HK-2 (cell line): ENCODE measurements around the gene TEX10.
"Not testable (repeated sequence)": the region's sequence is repeated elsewhere in the genome, so short reads cannot be mapped to it uniquely, and the experiment has no call there.

Experiments
- DNase-seq: peaks from one replicate; pipeline ENCODE4 v3.0.0-alpha.2; 2018; ENCODE audit not compliant: unreplicated experiment

Gene TEX10

DNA sequence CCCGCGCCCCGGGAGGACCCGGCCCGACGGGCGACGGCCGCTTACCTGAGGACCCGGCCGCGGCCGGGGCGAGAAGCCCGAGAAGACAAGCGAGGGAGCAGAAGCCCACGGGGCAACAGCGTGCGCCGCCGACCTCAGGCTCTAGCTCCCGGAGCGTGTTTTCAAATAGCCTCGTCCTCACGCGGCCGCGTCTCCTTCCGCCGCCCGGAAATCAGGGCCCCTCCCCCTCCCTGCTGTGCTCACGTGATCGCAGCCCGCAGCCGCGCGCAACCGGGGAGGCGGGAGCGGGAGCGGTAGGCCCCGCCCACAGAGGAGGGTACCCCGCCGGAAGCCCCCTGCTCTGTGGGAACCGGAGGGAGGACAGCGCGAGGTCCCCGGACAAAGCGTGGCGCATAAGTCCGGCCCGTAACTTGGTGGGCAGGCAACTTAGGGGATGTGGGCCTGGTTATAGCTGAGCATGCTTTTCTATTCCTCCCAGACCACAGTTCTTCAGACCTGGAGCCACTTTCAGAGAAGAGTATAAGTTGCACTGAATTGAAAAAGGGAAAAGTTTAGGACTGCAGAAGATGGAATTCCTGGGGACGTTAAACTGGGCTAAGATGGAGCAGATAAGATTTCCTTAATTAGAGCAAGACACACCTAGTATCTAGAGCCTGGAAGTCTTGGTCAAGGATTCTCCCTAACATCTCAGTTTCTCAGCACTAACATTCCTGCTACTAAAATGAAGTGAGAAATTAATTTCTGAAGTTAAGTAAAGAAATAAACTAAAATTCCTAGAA lies at the start of gene TEX10:
TSS of gene TEX10 (minus strand) at position 216 of the 779 bp plus-strand sequence. CDS start 3,579 bp downstream, outside the sequence.
- DNase-seq = peak; percentile 88

DNA sequence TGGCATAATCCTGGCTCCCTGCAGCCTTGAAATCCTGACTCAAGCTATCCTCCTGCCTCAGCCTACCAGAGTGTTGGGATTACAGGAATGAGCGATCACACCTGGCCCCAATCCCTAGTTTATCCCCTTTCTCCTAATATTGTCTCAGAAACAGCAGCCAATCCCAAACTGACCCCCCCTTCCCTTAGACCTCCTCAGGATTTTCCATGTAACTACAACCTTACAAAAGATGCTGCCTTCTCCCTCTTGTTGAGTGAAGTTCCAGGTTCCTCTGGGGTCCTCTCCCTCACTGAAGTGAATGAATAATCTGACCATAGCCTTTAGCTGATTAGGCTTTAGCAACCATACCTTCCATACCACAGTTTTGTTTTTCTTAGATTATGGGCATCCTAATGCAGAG lies 48.3 kb upstream of the TEX10 start:
- no peak for DNase-seq

DNA sequence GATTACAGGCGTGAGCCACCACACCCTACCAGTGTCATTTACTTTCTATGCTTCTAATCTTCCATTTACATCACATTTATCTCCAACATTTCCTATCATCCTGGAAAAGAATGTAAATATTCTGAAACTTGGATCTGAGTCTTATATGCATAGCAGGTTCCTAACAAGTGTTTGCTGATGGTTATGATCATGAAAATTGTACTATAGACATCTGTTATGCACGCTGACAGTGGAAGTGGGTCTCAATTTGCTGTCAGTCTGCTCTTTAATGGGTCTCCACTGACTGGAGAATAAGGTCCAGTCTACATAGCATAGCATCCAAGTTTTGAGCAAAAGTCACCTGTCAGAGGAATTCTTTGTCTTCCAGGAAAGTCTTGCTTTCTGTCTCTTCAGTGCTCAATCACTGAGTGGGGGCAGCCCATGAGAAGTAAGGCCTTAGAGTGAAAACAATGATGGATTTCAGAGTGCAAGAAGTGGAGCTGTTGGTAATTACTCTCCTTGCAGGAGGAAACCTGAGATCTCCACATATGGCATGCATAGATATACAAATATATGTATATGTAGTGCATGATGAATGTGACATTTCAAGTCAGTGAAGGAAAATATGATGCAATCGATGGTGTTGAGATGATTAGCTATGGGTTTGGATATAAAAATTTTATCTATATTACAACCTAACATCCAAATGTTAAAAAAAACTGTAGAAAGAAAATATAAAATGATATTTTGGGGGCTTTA lies 45.0 kb upstream of the TEX10 start:
- no peak for DNase-seq

DNA sequence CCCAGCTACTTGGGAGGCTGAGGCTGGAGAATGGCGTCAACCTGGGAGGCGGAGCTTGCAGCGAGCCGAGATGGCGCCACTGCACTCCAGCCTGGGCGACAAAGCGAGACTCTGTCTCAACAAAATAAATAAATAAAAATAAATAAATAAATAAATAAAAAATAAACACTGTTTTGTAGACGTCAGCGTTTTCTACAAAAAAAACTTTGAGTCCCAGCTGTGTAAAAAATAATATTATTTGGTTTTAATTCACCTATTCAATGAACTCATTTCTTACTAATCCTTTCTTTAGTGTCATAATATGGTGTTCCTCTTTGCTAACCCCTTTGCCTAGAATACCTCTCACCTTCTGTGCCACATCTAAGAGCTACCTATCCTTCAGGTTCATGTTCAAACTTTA lies 44.0 kb upstream of the TEX10 start:
- no peak for DNase-seq

DNA sequence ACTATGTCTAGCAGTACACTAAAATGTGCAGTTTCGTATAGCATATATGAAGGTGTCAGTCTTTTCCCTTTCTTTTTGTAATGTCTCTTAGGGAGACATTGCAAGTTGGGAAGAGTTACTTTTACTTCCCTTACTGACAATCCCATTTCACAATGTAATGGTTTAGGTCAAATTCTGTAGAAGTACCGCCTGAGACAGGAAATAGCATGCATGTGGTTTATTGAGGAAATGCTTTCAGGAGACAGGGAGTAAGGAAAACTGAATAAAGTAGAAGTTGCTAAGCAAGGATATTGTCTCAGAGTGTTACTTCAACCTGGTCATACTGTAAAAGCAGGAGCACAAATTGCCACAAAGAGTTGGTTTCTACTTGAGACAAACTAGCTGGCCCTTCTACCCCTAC lies 42.1 kb upstream of the TEX10 start:
- no peak for DNase-seq

DNA sequence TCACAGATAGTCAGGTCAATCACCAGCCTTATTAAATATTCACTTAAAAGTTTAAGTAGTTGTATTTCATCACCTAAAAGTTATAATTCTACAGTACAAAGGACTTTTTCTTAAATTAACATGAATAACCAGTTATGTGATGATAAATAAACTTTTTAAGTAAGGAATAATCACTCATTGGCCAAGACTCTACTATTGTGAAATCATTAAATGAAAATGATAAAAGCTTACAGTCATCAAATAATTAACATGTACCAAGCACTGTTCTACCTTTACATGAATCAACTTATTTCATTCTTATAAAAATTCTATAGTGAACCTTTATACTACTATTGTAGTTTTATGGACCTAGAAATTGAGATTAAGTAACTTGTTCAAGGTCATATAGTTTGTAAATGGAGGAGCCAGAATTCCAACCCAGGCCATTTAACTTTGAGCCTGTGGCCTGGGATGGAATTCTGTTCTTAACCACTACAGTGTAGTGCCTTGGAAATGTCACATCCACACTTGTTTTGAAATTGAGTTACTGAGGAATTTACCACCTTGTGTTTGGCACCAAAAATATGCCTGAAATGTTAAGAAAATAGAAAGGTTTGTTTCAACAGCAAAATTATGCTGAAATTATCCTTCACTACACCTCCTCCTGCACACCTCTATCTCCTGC lies 41.4 kb upstream of the TEX10 start:
- no peak for DNase-seq

DNA sequence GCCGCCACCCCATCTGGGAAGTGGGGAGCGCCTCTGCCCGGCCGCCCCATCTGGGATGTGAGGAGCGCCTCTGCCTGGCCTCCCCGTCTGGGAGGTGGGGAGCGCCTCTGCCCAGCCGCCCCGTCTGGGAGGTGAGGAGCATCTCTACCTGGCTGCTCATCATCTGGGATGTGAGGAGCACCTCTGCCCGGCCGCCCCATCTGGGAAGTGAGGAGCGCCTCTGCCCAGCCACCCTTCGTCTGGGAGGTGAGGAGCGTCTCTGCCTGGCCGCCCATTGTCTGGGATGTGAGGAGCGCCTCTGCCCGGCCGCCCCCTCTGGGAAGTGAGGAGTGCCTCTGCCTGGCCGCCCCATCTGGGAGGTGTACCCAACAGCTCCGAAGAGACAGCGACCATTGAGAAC lies 40.2 kb upstream of the TEX10 start:
- not testable (repeated sequence) for DNase-seq

DNA sequence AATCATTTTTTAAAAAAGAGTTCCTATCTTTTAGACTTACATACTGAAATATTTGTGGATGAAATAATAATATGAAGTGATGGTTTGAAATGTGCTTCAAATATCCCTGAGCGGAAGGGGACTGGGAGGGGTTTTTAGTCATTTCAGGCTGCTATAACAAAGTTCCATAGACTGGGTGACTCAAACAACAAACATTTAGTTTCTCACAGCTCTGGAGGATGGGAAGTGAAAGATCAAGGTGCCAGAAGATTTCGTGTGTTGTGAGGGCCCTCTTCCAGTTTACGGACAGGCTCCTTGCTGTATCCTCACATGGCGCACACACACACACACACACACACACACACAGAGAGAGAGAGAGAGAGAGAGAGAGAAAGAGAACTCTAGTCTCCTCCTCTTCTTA lies 27.1 kb upstream of the TEX10 start:
- DNase-seq = peak; percentile 11

DNA sequence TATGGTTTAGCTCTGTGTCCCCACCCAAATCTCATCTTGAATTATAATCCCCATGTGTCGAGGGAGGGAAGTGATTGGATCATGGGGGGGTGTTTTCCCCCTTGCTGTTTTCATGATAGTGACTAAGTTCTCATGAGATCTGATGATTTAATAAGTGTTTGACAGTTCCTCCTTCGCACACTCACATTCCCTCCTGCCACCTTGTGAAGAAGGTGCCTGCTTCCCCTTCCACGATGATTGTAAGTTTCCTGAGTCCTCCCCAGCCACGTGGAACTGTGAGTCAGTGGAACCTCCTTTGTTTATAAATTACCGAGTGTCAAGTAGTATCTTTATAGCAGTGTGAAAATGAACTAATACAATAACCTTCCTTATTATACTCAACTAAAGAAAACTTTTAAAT lies 24.3 kb upstream of the TEX10 start:
- no peak for DNase-seq

DNA sequence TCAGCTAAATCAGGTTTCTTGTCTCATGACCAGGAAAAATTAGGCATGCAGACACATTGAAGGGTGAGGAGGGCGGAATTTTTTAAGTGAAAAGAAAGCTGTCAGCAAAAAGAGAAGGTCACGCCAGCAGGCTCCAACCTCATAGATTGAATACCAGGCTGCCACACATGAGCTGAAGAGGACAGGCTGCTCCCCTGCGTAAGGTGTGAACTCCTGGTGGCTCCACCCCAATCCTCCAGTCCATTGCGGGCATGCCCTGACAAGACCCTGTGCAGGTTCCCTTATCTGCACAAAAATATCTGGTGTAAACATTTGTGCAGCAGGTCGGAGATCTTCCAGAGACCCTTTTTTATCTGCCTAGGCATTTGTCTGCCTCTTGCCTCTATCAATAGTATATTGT lies 22.9 kb upstream of the TEX10 start:
- no peak for DNase-seq

DNA sequence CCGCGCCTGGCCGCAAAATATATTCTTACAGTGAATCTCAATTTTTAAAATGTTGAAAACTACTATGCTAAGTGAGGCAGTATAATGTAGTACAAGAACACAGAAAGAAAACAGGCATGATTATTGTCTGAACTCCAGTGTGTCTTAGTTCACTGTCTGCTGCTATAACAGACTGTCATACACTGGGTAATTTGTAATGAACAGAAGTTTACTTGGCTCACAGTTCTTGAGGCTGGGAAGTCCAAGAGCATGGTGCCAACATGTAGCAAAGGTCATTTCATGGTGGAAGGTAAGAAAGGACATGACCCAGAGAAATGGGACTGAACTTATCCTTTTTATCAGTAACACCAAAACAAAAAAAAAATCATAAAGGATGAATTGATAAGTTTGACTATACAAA lies 19.9 kb upstream of the TEX10 start:
- DNase-seq = no peak

DNA sequence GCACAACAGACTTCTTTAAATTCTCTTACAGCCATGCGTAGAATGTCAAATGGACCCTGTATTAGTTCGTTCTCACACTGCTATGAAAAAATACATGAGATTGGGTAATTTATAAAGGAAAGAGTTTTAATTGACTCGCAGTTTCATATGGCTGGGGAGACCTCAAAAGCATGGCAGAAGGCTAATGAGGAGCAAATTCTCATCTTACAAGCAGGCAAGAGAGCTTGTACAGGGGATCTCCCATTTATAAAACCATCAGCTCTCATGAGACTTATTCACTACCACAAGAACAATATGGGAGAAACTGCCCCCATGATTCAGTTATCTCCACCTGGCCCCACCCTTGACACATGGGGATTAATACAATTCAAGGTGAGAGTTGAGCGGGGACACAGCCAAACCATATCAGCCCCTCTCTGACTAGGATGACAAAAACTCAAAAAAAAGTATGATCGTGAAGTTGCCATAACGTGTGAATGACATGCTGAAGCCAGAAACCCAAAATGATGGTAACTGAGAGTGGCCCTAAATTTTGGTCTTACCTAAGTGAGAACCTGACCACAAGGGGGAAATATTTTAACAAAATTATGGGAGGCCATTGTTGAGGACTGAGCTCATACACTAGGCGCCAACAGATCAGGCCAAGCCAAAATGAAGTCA lies 17.5 kb upstream of the TEX10 start:
- DNase-seq = no peak

DNA sequence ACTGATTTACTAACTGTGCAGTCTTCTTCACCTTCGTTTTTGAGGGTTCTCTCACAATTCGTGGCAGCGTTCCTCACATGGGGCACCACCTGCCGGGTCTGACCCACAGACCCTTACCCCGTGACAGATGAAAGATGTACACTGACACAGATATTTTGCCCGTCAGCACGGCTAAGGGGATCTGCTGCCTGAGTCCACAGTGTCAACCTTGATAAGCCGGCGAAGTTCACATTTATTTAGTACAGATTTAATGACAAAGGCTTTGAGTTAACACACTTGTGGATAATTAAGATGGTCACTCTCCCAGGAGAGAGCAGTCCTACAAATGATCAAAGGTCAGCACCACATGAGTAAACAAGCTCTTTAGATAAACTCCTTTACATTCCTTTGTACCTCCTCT lies 15.9 kb upstream of the TEX10 start:
- DNase-seq = no peak

DNA sequence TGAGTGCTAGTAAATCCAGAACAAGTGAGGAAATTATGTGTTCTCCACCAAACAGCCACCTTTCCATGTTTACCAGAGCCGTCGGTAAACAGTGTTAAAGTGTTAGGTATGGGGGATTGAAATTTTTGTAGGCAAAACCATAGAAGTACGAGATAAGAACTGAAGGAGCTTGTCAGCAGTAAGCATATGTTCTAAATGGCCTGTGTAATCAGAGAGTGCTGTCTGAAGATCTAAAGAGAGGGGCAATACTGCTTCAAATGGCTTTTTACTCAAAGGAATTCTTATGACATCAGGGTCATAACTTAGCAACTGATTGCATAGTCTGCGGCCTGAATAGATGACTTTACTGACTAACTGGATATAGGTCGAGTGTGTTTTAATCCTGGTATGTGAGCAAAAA lies 13.4 kb upstream of the TEX10 start:
- DNase-seq = no peak

DNA sequence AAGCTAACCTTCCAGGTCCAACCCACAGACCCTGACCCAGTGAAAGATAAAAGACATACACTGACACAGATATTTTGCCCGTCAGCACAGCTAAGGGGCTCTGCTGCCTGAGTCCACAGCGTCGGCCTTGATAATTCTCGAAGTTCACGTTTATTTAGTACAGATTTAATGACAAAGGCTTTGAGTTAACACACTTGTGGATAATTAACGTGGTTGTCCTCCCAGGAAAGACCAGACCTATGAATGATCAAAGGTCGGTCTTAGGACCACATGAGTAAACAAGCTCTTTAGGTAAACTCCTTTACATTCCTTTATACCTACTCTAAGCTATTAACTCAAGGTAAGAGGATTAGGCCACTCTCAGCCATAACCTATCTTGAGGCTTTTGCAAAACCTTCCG lies 11.3 kb upstream of the TEX10 start:
- DNase-seq = no peak

DNA sequence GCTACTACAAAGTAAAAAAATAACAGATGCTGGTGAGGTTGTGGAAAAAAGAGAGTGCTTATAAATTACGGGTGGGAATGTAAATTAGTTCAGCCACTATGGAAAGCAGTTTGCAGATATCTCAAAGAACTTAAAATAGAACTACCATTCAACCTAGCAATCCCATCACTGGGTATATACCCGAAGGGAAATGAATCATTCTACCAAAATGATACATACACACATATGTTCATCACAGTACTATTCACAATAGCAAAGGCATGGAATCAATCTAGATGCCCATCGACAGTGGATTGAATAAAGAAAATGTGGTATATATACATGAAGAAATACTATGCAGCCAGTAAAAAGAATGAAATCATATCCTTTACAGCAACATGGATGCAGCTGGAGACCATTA lies 6.3 kb upstream of the TEX10 start:
- no peak for DNase-seq

DNA sequence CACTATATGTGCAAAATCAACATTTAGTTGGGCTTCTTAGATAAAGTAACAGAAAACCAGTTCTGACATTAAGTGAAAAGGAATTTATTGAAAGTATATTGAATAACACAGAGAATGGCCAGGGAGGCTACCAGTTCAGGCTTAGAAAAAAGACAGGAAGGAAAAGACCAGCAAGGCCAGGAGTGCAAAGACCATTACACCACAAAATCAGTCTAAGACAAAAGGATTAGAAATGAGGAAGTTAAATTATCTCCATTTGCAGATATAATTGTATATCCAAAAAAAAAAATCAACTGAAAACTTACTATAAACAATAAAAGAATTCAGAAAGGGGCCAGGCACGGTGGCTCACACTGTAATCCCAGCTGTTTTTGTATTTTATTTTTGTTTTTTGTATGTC lies 4.8 kb upstream of the TEX10 start:
- no peak for DNase-seq

DNA sequence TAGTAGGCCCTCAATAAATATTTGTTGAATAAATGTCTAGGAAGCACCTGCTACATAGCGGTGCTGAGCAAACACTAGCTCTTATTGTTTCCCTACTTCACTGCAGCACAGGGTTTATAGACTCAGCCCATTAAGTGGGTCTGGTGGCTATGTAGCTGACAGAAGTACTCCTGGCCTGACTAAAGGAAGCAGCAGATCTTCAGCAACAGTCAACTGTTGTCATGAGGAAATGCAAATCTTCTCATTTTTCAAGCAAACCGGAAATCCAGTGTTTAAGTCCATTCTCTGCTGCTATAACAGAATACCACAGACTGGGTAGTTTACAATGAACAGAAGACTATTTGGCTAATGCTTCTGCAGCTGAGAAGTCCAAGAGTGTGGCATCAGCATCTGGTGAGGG lies 2.8 kb upstream of the TEX10 start:
- no peak for DNase-seq

DNA sequence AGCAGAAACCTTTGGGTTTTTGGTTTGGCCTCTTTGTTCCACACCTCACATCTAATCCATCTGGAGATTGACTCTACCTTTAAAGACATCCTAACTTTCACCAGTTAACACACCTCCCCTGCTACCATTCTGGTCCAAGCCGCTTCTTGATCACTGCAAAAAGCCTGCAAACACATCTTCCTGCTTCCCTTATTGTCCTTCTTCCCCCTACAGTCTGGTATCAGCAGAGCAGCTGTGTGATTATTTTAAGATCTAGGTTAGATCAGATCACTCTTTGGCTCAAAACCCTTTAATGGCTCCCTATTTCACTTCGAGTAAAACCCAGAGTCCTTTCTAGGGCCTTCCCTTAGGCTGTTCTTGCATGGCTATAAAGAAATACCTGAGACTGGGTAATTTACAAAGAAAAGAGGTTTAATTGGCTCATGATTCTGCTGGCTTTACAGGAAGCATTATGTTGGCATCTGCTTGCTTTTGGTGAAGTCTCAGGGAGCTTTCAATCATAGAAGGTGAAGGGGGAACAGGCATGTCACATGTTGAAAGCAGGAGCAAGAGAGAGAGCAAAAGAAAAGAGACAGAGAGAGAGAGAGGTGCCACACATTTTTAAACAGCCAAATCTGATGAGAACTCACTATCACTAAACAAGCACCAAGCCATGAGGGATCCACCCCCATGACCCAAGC lies 1.5 kb upstream of the TEX10 start:
- no peak for DNase-seq

DNA sequence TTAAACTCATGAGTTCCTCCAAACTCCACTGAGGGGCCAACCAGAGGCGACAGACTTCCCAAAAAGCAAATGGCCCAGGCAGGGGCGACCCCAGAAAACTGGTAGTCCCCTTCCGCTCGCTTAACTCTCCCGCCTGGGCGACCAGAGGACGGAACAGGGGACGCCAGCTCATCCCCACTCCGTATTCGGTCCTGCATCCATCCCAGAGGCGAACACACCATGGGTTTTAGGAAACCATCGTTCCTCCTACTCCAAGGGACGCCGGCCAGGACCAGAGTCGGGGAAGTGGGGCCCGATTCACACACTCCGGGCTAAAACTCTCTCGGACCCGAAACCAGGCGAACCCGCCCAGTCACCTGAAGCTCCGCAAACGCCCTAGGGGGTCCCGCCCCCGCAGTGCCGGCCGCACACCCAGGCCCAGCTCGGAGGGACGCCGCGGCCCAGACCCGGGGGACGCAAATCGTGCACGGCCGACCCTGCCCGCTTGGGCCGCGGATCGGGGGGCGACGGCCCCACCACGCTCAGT lies 478 bp downstream of the TEX10 start:
- DNase-seq = peak; percentile 50

DNA sequence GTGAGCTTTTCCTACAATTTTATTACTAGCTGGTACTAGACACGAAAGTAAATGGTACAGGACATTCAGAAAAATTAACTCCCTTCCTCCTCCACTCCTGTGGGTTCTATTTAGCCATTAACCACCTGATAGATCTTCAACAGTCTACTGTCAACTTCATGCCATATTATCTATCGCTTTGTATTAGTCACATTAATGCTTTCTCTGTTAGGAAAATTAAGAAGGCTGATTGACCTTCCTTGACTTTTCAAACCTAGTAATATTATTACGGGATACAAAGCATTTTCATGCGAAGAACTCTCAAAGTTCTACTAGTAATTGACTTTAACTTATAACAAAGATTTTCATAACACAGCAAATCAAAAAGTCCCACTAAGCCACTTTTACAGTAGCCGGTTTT lies 1.2 kb downstream of the TEX10 start:
- no peak for DNase-seq

DNA sequence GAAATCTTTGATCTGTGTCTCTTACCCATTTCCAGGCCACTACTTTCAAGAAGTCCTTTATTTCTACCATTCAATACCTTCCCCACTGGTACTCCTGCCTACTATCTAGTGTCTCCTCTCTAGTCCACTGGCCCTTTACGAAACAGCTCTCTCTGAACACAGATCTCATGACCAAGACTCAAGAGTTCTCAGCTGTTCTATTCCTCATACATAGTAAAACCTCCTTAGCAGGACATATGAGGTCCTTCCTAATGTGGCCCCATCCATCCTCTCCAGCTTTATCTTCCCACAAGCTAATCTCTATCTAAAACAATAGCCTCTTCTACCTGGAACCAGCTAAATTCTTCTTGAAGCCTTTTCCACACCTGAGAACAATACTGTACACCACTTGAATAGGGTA lies 2.6 kb downstream of the TEX10 start:
- no peak for DNase-seq
